ENCODE results near the gene BCL2L12. TPM values are rescaled to one million over a fixed set of nuclear protein-coding genes. Genes with fewer than 3 reads are reported as not detected.

BCL2L12 gene
- total RNA-seq, 1 donor from 2014 or later = 39.1 TPM

DNA sequence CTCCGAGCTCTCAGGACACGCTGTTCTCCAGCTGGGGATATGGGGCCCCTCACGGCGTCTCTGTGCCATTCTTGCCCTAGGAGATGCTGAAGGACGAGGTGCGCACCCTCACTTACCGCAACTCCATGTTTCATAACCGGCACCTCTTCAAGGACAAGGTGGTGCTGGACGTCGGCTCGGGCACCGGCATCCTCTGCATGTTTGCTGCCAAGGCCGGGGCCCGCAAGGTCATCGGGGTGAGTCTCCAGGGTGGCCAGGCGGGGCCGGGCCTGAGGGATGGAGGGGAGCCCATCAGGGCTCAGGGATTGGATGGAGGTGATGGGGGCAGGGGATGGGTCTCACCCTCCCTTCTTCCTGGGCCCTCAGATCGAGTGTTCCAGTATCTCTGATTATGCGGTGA, 16.1 kb downstream of the BCL2L12 start:
- ATAC-seq (ENCODE audit: low read depth) (no peak), DNase-seq (no peak)
- intact Hi-C loops (cut with micrococcal nuclease) = loop anchor here (2.0 kb wide), 1 partner anchor 301 kb away; no protein-coding TSS in a partner anchor
- H3K27me3 Mint-ChIP-seq = no peaks in the 10 kb centered on the region
- CTCF ChIA-PET = interaction anchor here (1.0 to 1.5 kb wide), 2 partner anchors 10 to 133 kb away, joined by 3 to 13 read pairs; no protein-coding TSS in a partner anchor
- H3K4me3 Mint-ChIP-seq = no peak overlapping the region
- TF ChIP-seq, protein P1, sequence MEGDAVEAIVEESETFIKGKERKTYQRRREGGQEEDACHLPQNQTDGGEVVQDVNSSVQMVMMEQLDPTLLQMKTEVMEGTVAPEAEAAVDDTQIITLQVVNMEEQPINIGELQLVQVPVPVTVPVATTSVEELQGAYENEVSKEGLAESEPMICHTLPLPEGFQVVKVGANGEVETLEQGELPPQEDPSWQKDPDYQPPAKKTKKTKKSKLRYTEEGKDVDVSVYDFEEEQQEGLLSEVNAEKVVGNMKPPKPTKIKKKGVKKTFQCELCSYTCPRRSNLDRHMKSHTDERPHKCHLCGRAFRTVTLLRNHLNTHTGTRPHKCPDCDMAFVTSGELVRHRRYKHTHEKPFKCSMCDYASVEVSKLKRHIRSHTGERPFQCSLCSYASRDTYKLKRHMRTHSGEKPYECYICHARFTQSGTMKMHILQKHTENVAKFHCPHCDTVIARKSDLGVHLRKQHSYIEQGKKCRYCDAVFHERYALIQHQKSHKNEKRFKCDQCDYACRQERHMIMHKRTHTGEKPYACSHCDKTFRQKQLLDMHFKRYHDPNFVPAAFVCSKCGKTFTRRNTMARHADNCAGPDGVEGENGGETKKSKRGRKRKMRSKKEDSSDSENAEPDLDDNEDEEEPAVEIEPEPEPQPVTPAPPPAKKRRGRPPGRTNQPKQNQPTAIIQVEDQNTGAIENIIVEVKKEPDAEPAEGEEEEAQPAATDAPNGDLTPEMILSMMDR (IDR thresholded peaks at IDR 0.05) = no peak
- no peak overlapping the region for H3K27ac Mint-ChIP-seq
- H3K9me3 Mint-ChIP-seq = no peaks in the 10 kb centered on the region
- peaks cover 33% of the 10 kb centered on the region for H3K4me1 Mint-ChIP-seq
- H3K36me3 Mint-ChIP-seq (ENCODE audit: low read depth) = peaks cover 63% of the 10 kb centered on the region
- POLR2A ChIA-PET = interaction anchor here (0.6 kb wide), 1 partner anchor 294 kb away, joined by 3 read pairs; no protein-coding TSS in a partner anchor

DNA sequence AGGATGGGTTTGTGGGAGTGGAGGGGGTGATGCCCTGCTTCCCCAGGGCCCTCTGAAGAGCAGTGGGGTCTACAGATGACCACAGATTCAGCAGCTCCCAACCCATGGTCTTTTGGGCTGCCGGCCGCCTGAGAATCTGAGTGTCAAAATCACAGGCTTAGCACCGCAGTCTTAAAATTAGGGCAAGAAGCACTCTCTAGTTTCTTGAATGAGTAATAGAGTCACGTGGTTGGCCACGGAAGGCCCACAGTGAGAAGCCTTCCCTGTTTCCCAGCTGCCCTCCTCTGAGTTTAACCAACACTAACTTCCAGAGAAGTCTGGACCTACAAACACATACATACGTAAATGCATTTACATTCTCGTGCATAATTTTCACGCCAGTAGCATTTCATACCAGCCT, 16.5 kb downstream of the BCL2L12 start:
- Mint-ChIP-seq H3K9me3 (no peaks in the 10 kb centered on the region), H3K36me3 (ENCODE audit: low read depth) (peaks cover 63% of the 10 kb centered on the region), H3K4me1 (peaks cover 33% of the 10 kb centered on the region), H3K27me3 (no peaks in the 10 kb centered on the region), H3K27ac (no peak overlapping the region), H3K4me3 (no peak overlapping the region)
- DNase-seq (no peak), ATAC-seq (ENCODE audit: low read depth) (no peak)
- TF ChIP-seq, protein P1 (IDR thresholded peaks at IDR 0.05) = no peak
- intact Hi-C loops (cut with micrococcal nuclease) = no loop called here
- CTCF ChIA-PET = no interaction called here
- POLR2A ChIA-PET = interaction anchor here (0.6 to 0.8 kb wide), 2 partner anchors 210 to 295 kb away, joined by 3 to 5 read pairs; no protein-coding TSS in a partner anchor

DNA sequence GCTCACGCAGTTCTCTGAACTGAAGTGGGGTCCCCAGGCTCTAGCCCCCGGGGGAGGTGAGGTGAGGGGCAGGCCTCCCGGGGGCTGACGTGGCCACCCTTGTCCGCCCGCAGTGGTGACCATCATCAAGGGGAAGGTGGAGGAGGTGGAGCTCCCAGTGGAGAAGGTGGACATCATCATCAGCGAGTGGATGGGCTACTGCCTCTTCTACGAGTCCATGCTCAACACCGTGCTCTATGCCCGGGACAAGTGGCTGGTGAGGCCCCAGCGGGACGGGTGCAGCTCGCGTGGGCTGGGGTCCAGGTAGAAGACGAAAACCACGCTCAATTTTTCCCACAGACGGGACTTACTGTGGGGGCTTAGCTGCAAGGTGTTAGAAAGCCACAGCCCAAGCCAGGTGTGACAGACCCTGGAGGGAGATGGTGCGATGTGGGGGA, 18.1 kb downstream of the BCL2L12 start:
- Mint-ChIP-seq H3K9me3 (no peaks in the 10 kb centered on the region), H3K4me1 (peaks cover 25% of the 10 kb centered on the region), H3K27ac (no peak overlapping the region), H3K36me3 (ENCODE audit: low read depth) (peaks cover 68% of the 10 kb centered on the region), H3K27me3 (no peaks in the 10 kb centered on the region), H3K4me3 (no peak overlapping the region)
- intact Hi-C loops (cut with micrococcal nuclease) = no loop called here
- TF ChIP-seq, protein P1 (IDR thresholded peaks at IDR 0.05) = no peak
- DNase-seq = no peak
- no peak for ATAC-seq (ENCODE audit: low read depth)
- ChIA-PET CTCF (no interaction called here), POLR2A (no interaction called here)

DNA sequence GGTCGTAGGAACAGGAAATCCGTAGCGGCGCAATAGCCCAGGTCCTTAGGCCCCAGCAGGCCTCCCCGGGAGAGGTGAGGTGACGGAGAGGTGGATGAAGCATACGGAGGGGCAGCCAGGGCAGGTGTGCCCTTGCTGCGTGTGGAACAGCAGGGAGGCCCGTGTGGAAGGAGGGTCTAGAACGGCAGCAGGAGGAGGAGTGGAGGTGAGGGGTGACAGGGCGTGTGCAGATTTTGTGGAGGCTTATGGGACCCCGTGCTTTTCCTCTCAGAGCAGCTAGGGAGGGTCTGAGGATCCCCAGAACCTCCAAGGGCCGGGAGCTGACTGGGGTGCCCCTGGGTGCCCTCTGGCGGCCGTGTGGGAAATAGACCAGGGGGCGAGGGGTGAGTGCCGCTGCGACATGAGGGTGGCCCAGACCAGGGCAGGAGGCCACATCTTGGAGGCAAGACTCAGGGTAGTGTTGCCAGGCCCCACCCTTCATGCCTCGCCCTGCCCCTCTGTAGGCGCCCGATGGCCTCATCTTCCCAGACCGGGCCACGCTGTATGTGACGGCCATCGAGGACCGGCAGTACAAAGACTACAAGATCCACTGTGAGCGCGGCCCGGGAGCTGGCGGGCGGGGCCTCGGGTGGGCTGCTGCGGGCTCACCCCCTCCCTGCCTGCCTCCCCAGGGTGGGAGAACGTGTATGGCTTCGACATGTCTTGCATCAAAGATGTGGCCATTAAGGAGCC, 18.7 kb downstream of the BCL2L12 start:
- DNase-seq = no peak
- ChIA-PET CTCF (interaction anchor here (1.1 kb wide), 1 partner anchor 20 kb away, joined by 4 read pairs; the partner anchor contains the start of gene IRF3), POLR2A (interaction anchor here (0.6 kb wide), 1 partner anchor 81 kb away, joined by 4 read pairs; no protein-coding TSS in a partner anchor)
- H3K27me3 Mint-ChIP-seq = no peaks in the 10 kb centered on the region
- H3K36me3 Mint-ChIP-seq (ENCODE audit: low read depth) = peaks cover 70% of the 10 kb centered on the region
- no peak for ATAC-seq (ENCODE audit: low read depth)
- H3K4me3 Mint-ChIP-seq = no peak overlapping the region
- H3K4me1 Mint-ChIP-seq = peaks cover 22% of the 10 kb centered on the region
- H3K9me3 Mint-ChIP-seq = no peaks in the 10 kb centered on the region
- no peak overlapping the region for H3K27ac Mint-ChIP-seq
- TF ChIP-seq, protein P1 (IDR thresholded peaks at IDR 0.05) = no peak
- intact Hi-C loops (cut with micrococcal nuclease) = no loop called here

DNA sequence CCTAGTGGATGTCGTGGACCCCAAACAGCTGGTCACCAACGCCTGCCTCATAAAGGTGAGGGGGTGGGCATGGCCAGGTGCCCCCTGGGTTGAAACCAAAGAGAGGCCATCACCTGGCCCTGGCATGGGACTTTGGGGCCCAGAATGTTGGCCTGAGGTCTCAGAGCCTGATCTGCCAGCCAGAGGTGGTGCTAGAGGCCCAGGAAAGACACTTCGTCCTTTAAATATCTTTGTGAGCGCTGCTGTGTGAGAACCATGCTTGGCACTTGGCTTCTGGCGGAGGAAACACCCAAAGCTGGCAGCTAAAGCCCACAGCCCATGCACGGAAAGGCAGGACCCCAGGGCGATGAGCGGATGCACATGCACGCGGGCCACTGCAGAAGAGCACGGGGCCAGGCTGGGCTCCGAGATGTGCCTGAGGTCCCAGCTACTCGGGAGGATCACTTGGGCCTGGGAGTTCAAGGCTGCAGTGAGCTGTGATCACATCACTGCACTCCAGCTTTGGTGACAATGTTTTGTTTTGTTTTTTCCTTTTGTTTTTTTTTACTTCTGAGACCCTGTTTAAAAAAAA, 19.3 kb downstream of the BCL2L12 start:
- POLR2A ChIA-PET = interaction anchor here (0.6 to 0.7 kb wide), 3 partner anchors 81 to 95 kb away, joined by 3 to 4 read pairs (median 3); no protein-coding TSS in a partner anchor
- TF ChIP-seq, protein P1 (IDR thresholded peaks at IDR 0.05) = no peak
- no peaks in the 10 kb centered on the region for H3K9me3 Mint-ChIP-seq
- H3K27me3 Mint-ChIP-seq = peaks cover 2% of the 10 kb centered on the region
- H3K4me3 Mint-ChIP-seq = no peak overlapping the region
- intact Hi-C loops (cut with micrococcal nuclease) = no loop called here
- H3K36me3 Mint-ChIP-seq (ENCODE audit: low read depth) = peaks cover 66% of the 10 kb centered on the region
- peaks cover 20% of the 10 kb centered on the region for H3K4me1 Mint-ChIP-seq
- ATAC-seq (ENCODE audit: low read depth) (no peak), DNase-seq (no peak)
- H3K27ac Mint-ChIP-seq = no peak overlapping the region
- CTCF ChIA-PET = interaction anchor here (1.1 kb wide), 1 partner anchor 20 kb away, joined by 4 read pairs; the partner anchor contains the start of gene IRF3

Measured in activated B cell treated with CpG ODN at 0.5 μM for 24 hours (primary cell).